Dermis blood vessel endothelial cell (primary cell): ENCODE data around the gene TBC1D22B. TPM values are rescaled to one million over a fixed set of nuclear protein-coding genes. Genes with fewer than 3 reads are reported as not detected.
A peak's percentile ranks its signal among the peaks of the same experiment; 100 is the strongest.
"Not testable (repeated sequence)": the region's sequence is repeated elsewhere in the genome, so short reads cannot be mapped to it uniquely, and the experiment has no call there.

ENCODE experiments used
- DNase-seq: peaks from one replicate; pipeline ENCODE4 v3.0.0; 2010
- total RNA-seq: library from RNA; depleted of rRNA; stranded (reverse); fragments of >200 nt; gene quantifications from 2 replicates; pipeline ENCODE4 v1.2.3, GENCODE V29; 2014

TBC1D22B gene
- total RNA-seq, 1 donor from 2014 or later: 9.5 TPM

- DNase-seq: no peak
These were observed 11.5 kb downstream of the TBC1D22B start for GRCh38 chr6:37269105-37269504.

GRCh38 chr6:37272834-37273566, 15.4 kb downstream of the TBC1D22B start:
- DNase-seq: no peak

GRCh38 chr6:37273690-37274089, 16.1 kb downstream of the TBC1D22B start:
- no peak for DNase-seq

- DNase-seq: no peak
These were observed 17.8 kb downstream of the TBC1D22B start for GRCh38 chr6:37275350-37275749.

GRCh38 chr6:37277001-37277409, 19.4 kb downstream of the TBC1D22B start:
- DNase-seq: no peak

- DNase-seq: no peak
These were observed 22.0 kb downstream of the TBC1D22B start for GRCh38 chr6:37279366-37280134.

- no peak for DNase-seq
These were observed 22.8 kb downstream of the TBC1D22B start for GRCh38 chr6:37280162-37280887.

GRCh38 chr6:37282371-37282770, 24.8 kb downstream of the TBC1D22B start:
- DNase-seq: no peak

GRCh38 chr6:37283268-37283667, 25.7 kb downstream of the TBC1D22B start:
- no peak for DNase-seq

GRCh38 chr6:37283671-37284151, 26.1 kb downstream of the TBC1D22B start:
- no peak for DNase-seq

GRCh38 chr6:37284781-37285180, 27.2 kb downstream of the TBC1D22B start:
- DNase-seq: no peak

- DNase-seq: no peak
These were observed 28.3 kb downstream of the TBC1D22B start for GRCh38 chr6:37285861-37286311.

- no peak for DNase-seq
These were observed 30.1 kb downstream of the TBC1D22B start for GRCh38 chr6:37287519-37288157.

- DNase-seq: no peak
These were observed 30.7 kb downstream of the TBC1D22B start for GRCh38 chr6:37288247-37288646.

- no peak for DNase-seq
These were observed 32.4 kb downstream of the TBC1D22B start for GRCh38 chr6:37289931-37290330.

- DNase-seq: no peak
These were observed 35.9 kb downstream of the TBC1D22B start for GRCh38 chr6:37293426-37293825.

GRCh38 chr6:37297637-37298036, 40.1 kb downstream of the TBC1D22B start:
- DNase-seq: not testable (repeated sequence)

GRCh38 chr6:37298958-37299357, 41.4 kb downstream of the TBC1D22B start:
- no peak for DNase-seq

GRCh38 chr6:37299990-37300389, 42.4 kb downstream of the TBC1D22B start:
- DNase-seq: no peak

- DNase-seq: peak; percentile 17
These were observed 44.6 kb downstream of the TBC1D22B start for GRCh38 chr6:37302086-37302686.

- DNase-seq: no peak
These were observed 45.6 kb downstream of the TBC1D22B start for GRCh38 chr6:37303091-37303660.
